HEK293 (cell line): ENCODE measurements around the gene TYROBP.

Source experiments
- BCL11A ChIP-seq: fragments of 450-650 bp; formaldehyde crosslinking; IDR thresholded peaks from 2 replicates; pipeline ENCODE4 v1.5.1; 2016; ENCODE audit warnings: low read depth, missing biosample characterization, missing genetic modification characterization
- EGR2 ChIP-seq: fragments of 450-650 bp; formaldehyde crosslinking; IDR thresholded peaks from 2 replicates; pipeline ENCODE4 v1.5.1; 2016; ENCODE audit warnings: low read depth, missing biosample characterization, missing genetic modification characterization
- GFI1B ChIP-seq: fragments of 450-650 bp; formaldehyde crosslinking; IDR thresholded peaks from 2 replicates; pipeline ENCODE4 v1.5.1; 2016; ENCODE audit warnings: missing biosample characterization, missing genetic modification characterization
- PRDM1 ChIP-seq: fragments of 450-650 bp; formaldehyde crosslinking; IDR thresholded peaks from 2 replicates; pipeline ENCODE4; 2016; ENCODE audit warnings: missing biosample characterization, missing genetic modification characterization
- WT1 ChIP-seq: fragments of 450-650 bp; formaldehyde crosslinking; IDR thresholded peaks from 2 replicates; pipeline ENCODE4 v1.5.1; 2016; ENCODE audit warnings: missing biosample characterization, missing genetic modification characterization
- ZBTB17 ChIP-seq: fragments of 450-650 bp; formaldehyde crosslinking; IDR thresholded peaks from 2 replicates; pipeline ENCODE4 v1.5.1; 2016; ENCODE audit warnings: missing biosample characterization, missing genetic modification characterization
- ZBTB48 ChIP-seq: fragments of 450-650 bp; formaldehyde crosslinking; IDR thresholded peaks from 2 replicates; pipeline ENCODE4 v1.5.1; 2016; ENCODE audit warnings: missing biosample characterization, missing genetic modification characterization
- ZBTB7A ChIP-seq: fragments of 450-650 bp; formaldehyde crosslinking; IDR thresholded peaks from 2 replicates; pipeline ENCODE4 v1.5.1; 2016; ENCODE audit warnings: low read depth, missing biosample characterization, missing genetic modification characterization
- ZEB2 ChIP-seq: fragments of 450-650 bp; formaldehyde crosslinking; IDR thresholded peaks from 2 replicates; pipeline ENCODE4 v1.5.1; 2016; ENCODE audit warnings: missing biosample characterization, missing genetic modification characterization
- ZFP3 ChIP-seq: fragments of 450-650 bp; formaldehyde crosslinking; IDR thresholded peaks from 2 replicates; pipeline ENCODE4 v1.5.1; 2016; ENCODE audit warnings: low read depth, missing biosample characterization, missing genetic modification characterization
- ZNF132 ChIP-seq: fragments of 450-650 bp; formaldehyde crosslinking; IDR thresholded peaks from 2 replicates; pipeline ENCODE4 v1.5.1; 2017; ENCODE audit warnings: missing biosample characterization, missing genetic modification characterization, borderline replicate concordance
- ZNF138 ChIP-seq: fragments of 450-650 bp; formaldehyde crosslinking; IDR thresholded peaks from 2 replicates; pipeline ENCODE4 v1.5.1; 2016; ENCODE audit warnings: missing biosample characterization, missing genetic modification characterization, borderline replicate concordance
- ZNF146 ChIP-seq: fragments of 450-650 bp; formaldehyde crosslinking; IDR thresholded peaks from 2 replicates; pipeline ENCODE4 v1.5.1; 2016; ENCODE audit warnings: missing biosample characterization, missing genetic modification characterization
- ZNF2 ChIP-seq: fragments of 450-650 bp; formaldehyde crosslinking; IDR thresholded peaks from 2 replicates; pipeline ENCODE4 v1.5.1; 2016; ENCODE audit warnings: missing biosample characterization, missing genetic modification characterization
- ZNF221 ChIP-seq: fragments of 450-650 bp; formaldehyde crosslinking; IDR thresholded peaks from 2 replicates; pipeline ENCODE4 v1.5.1; 2017; ENCODE audit warnings: missing biosample characterization, missing genetic modification characterization, borderline replicate concordance
- ZNF239 ChIP-seq: fragments of 450-650 bp; formaldehyde crosslinking; IDR thresholded peaks from 2 replicates; pipeline ENCODE4 v1.5.1; 2016; ENCODE audit warnings: missing biosample characterization, missing genetic modification characterization
- ZNF302 ChIP-seq: fragments of 450-650 bp; formaldehyde crosslinking; IDR thresholded peaks from 2 replicates; pipeline ENCODE4 v1.5.1; 2016; ENCODE audit warnings: missing biosample characterization, missing genetic modification characterization, low read depth
- ZNF311 ChIP-seq: fragments of 450-650 bp; formaldehyde crosslinking; IDR thresholded peaks from 2 replicates; pipeline ENCODE4 v1.5.1; 2017; ENCODE audit warnings: missing biosample characterization, missing genetic modification characterization, borderline replicate concordance
- ZNF426 ChIP-seq: fragments of 450-650 bp; formaldehyde crosslinking; IDR thresholded peaks from 2 replicates; pipeline ENCODE4 v1.5.1; 2017; ENCODE audit warnings: missing biosample characterization, missing genetic modification characterization, mild to moderate bottlenecking, inconsistent platforms, moderate library complexity
- ZNF530 ChIP-seq: fragments of 450-650 bp; formaldehyde crosslinking; IDR thresholded peaks from 2 replicates; pipeline ENCODE4 v1.5.1; 2016; ENCODE audit warnings: low read depth, missing biosample characterization, missing genetic modification characterization
- ZNF561 ChIP-seq: fragments of 450-650 bp; IDR thresholded peaks from 2 replicates; pipeline ENCODE4 v1.5.1; 2018; ENCODE audit warnings: missing biosample characterization, missing genetic modification characterization, borderline replicate concordance
- ZNF600 ChIP-seq: fragments of 450-650 bp; formaldehyde crosslinking; IDR thresholded peaks from 2 replicates; pipeline ENCODE4 v1.5.1; 2016; ENCODE audit warnings: missing biosample characterization, missing genetic modification characterization
- ZNF76 ChIP-seq: fragments of 450-650 bp; formaldehyde crosslinking; IDR thresholded peaks from 2 replicates; pipeline ENCODE4; 2016; ENCODE audit warnings: low read depth, missing biosample characterization, missing genetic modification characterization, borderline replicate concordance
- ZNF776 ChIP-seq: fragments of 450-650 bp; formaldehyde crosslinking; IDR thresholded peaks from 2 replicates; pipeline ENCODE4 v1.5.0; 2017; ENCODE audit warnings: missing biosample characterization, missing genetic modification characterization, borderline replicate concordance
- TF ChIP-seq, protein P1 (sequence below): fragments of 450-650 bp; formaldehyde crosslinking; IDR thresholded peaks from 2 replicates; pipeline ENCODE4 v1.5.1; 2016; ENCODE audit warnings: missing biosample characterization, missing genetic modification characterization
- TF ChIP-seq, protein P2 (sequence below): fragments of 450-650 bp; formaldehyde crosslinking; optimal IDR thresholded peaks from 2 replicates; pipeline ENCODE3; 2016; ENCODE audit warnings: missing biosample characterization, mild to moderate bottlenecking, missing genetic modification characterization
- TF ChIP-seq, protein P3 (sequence below): fragments of 450-650 bp; formaldehyde crosslinking; IDR thresholded peaks from 2 replicates; pipeline ENCODE4 v1.5.1; 2016; ENCODE audit warnings: missing biosample characterization, missing genetic modification characterization
- TF ChIP-seq, protein P4 (sequence below): fragments of 450-650 bp; formaldehyde crosslinking; conservative IDR thresholded peaks from 2 replicates; pipeline ENCODE4 v1.5.1; 2016; ENCODE audit warnings: low read depth, missing biosample characterization, missing genetic modification characterization

The TYROBP gene

DNA sequence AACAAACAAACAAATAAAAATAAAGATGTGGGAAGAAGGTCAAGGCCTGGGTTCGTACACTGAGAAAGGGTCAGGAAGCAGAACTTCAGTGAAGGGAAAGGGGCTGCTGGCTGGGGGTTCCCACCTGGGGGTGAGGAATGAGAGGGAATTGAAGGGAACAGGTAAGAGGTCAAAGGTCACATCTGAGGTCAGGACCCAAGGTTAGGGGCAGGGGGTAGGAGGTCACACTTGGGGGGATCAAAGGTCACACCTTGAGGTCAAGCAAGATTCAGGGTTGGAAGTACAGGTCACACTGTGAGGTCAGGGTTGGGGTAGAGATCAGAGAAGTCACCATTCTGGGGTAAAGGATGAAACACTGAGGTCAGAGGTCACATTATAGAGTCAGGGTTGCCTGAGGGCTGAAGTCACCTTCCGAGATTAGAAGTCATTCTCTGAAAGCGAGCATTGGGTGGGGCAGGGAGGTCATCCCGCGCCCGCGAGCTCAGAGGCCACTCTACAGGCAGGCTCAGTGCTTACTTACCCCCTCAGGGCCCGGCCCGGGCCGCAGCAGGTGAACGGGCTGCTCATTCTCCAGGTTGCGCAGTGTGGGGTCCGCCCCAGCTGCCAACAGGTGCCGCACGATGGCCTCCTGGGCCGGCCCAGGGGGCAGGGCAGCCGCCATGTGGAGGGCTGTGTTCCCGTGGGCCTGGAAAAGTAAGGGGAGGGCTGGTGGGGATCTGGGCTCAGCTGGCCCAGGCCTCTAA is 18.6 kb downstream of the TYROBP start (continued):
- TF ChIP-seq ZNF311 (tag by site-specific recombination), result no peak
- 0 out of 2 replicates have a peak, but pooled peaks have one; percentile 44 for TF ChIP-seq ZNF239 (tag by site-specific recombination)
- no peak for TF ChIP-seq WT1 (tag by site-specific recombination)
- no peak for TF ChIP-seq ZNF561 (tag by site-specific recombination)
- no peak for TF ChIP-seq ZNF776 (tag by site-specific recombination)
- TF ChIP-seq ZNF132 (tag by site-specific recombination), result no peak
- no peak for TF ChIP-seq PRDM1 (tag by site-specific recombination)
- 0 out of 2 replicates have a peak, but pooled peaks have one; percentile 21 for TF ChIP-seq GFI1B (tag by site-specific recombination)
- TF ChIP-seq BCL11A (tag by site-specific recombination), result peak; percentile 99
- peak; percentile 72; the same call in 1 of the 2 replicates for TF ChIP-seq ZBTB7A (tag by site-specific recombination)
- TF ChIP-seq ZBTB48, result no peak
- TF ChIP-seq ZNF221 (tag by site-specific recombination), result no peak
- TF ChIP-seq EGR2 (tag by site-specific recombination), result no peak
- no peak for TF ChIP-seq ZNF302 (tag by site-specific recombination)
- TF ChIP-seq, protein P1, sequence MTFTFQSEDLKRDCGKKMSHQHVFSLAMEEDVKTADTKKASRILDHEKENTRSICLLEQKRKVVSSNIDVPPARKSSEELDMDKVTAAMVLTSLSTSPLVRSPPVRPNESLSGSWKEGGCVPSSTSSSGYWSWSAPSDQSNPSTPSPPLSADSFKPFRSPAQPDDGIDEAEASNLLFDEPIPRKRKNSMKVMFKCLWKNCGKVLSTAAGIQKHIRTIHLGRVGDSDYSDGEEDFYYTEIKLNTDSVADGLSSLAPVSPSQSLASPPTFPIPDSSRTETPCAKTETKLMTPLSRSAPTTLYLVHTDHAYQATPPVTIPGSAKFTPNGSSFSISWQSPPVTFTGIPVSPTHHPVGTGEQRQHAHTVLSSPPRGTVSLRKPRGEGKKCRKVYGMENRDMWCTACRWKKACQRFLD (tag by site-specific recombination), result no peak
- TF ChIP-seq ZFP3 (tag by site-specific recombination), result no peak
- TF ChIP-seq, protein P2, sequence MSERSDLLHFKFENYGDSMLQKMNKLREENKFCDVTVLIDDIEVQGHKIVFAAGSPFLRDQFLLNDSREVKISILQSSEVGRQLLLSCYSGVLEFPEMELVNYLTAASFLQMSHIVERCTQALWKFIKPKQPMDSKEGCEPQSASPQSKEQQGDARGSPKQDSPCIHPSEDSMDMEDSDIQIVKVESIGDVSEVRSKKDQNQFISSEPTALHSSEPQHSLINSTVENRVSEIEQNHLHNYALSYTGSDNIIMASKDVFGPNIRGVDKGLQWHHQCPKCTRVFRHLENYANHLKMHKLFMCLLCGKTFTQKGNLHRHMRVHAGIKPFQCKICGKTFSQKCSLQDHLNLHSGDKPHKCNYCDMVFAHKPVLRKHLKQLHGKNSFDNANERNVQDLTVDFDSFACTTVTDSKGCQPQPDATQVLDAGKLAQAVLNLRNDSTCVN, result no peak
- TF ChIP-seq ZBTB17 (tag by site-specific recombination), result no peak
- no peak for TF ChIP-seq ZNF138 (tag by site-specific recombination)
- TF ChIP-seq ZNF600 (tag by site-specific recombination), result no peak
- 0 out of 2 replicates have a peak, but pooled peaks have one; percentile 63 for TF ChIP-seq ZNF2 (tag by site-specific recombination)
- TF ChIP-seq ZEB2, result peak; percentile 70; the same call in 1 of the 2 replicates
- TF ChIP-seq, protein P3, sequence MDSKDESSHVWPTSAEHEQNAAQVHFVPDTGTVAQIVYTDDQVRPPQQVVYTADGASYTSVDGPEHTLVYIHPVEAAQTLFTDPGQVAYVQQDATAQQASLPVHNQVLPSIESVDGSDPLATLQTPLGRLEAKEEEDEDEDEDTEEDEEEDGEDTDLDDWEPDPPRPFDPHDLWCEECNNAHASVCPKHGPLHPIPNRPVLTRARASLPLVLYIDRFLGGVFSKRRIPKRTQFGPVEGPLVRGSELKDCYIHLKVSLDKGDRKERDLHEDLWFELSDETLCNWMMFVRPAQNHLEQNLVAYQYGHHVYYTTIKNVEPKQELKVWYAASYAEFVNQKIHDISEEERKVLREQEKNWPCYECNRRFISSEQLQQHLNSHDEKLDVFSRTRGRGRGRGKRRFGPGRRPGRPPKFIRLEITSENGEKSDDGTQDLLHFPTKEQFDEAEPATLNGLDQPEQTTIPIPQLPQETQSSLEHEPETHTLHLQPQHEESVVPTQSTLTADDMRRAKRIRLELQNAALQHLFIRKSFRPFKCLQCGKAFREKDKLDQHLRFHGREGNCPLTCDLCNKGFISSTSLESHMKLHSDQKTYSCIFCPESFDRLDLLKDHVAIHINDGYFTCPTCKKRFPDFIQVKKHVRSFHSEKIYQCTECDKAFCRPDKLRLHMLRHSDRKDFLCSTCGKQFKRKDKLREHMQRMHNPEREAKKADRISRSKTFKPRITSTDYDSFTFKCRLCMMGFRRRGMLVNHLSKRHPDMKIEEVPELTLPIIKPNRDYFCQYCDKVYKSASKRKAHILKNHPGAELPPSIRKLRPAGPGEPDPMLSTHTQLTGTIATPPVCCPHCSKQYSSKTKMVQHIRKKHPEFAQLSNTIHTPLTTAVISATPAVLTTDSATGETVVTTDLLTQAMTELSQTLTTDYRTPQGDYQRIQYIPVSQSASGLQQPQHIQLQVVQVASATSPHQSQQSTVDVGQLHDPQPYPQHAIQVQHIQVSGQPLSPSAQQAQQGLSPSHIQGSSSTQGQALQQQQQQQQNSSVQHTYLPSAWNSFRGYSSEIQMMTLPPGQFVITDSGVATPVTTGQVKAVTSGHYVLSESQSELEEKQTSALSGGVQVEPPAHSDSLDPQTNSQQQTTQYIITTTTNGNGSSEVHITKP (tag by site-specific recombination), result no peak
- TF ChIP-seq ZNF146 (tag by site-specific recombination), result no peak
- TF ChIP-seq, protein P4, sequence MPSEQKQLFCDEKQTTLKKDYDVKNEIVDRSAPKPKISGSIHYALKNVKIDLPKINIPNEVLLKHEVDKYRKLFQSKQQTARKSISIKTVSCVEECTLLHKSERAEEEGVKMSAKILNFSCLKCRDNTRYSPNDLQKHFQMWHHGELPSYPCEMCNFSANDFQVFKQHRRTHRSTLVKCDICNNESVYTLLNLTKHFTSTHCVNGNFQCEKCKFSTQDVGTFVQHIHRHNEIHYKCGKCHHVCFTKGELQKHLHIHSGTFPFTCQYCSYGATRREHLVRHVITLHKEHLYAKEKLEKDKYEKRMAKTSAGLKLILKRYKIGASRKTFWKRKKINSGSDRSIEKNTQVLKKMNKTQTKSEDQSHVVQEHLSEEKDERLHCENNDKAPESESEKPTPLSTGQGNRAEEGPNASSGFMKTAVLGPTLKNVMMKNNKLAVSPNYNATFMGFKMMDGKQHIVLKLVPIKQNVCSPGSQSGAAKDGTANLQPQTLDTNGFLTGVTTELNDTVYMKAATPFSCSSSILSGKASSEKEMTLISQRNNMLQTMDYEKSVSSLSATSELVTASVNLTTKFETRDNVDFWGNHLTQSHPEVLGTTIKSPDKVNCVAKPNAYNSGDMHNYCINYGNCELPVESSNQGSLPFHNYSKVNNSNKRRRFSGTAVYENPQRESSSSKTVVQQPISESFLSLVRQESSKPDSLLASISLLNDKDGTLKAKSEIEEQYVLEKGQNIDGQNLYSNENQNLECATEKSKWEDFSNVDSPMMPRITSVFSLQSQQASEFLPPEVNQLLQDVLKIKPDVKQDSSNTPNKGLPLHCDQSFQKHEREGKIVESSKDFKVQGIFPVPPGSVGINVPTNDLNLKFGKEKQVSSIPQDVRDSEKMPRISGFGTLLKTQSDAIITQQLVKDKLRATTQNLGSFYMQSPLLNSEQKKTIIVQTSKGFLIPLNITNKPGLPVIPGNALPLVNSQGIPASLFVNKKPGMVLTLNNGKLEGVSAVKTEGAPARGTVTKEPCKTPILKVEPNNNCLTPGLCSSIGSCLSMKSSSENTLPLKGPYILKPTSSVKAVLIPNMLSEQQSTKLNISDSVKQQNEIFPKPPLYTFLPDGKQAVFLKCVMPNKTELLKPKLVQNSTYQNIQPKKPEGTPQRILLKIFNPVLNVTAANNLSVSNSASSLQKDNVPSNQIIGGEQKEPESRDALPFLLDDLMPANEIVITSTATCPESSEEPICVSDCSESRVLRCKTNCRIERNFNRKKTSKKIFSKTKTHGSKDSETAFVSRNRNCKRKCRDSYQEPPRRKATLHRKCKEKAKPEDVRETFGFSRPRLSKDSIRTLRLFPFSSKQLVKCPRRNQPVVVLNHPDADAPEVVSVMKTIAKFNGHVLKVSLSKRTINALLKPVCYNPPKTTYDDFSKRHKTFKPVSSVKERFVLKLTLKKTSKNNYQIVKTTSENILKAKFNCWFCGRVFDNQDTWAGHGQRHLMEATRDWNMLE (tag by site-specific recombination), result no peak
- no peak for TF ChIP-seq ZNF530 (tag by site-specific recombination)
- no peak for TF ChIP-seq ZNF76 (tag by site-specific recombination)
- no peak for TF ChIP-seq ZNF426 (tag by site-specific recombination)
